Measurements from ENCODE around the gene RNF26. TPM values are rescaled to one million over a fixed set of nuclear protein-coding genes. Genes with fewer than 3 reads are reported as not detected.

The RNF26 gene
- total RNA-seq, 1 experiment from 2014 or later = 69.0 TPM

GRCh38 chr11:119376197-119376847 lies 42.0 kb downstream of the RNF26 start:
- no TSS peak for BruUV-seq (replicated peaks)
- no peak overlapping the region for H3K4me3 ChIP-seq (ENCODE audit: low read depth in 2 of 2, low read length in 2 of 2)
- no peak overlapping the region for H3K27ac ChIP-seq (ENCODE audit: low read length)
- peaks cover 13% of the 10 kb centered on the region for H3K4me1 ChIP-seq (ENCODE audit: control insufficient read depth, insufficient read depth, low read length)
- intact Hi-C loops (cut with micrococcal nuclease; ENCODE audit: unreplicated experiment) = no loop called here
- in situ Hi-C loops (cut with HindIII; ENCODE audit: low pct_unique_long_range_greater_than_20kb, low sequenced_read_pairs) = no loop called here
- POLR2A ChIA-PET = interaction anchor here (0.6 kb wide), 1 partner anchor 46 kb away, joined by 17 read pairs; no protein-coding TSS in a partner anchor
- TF ChIP-seq TCF7L2 (IDR thresholded peaks at IDR 0.05; ENCODE audit: low read depth, low read length) = no peak
- TF ChIP-seq SIN3A (IDR thresholded peaks at IDR 0.05; ENCODE audit: borderline replicate concordance, insufficient read depth, low read depth, low read length) = no peak
- no peak for TF ChIP-seq POLR2AphosphoS5 (IDR thresholded peaks at IDR 0.05; ENCODE audit: low read depth, low read length)
- TF ChIP-seq CTCF (IDR thresholded peaks at IDR 0.05) = no peak
- TF ChIP-seq REST (IDR thresholded peaks at IDR 0.05; ENCODE audit: insufficient read depth in 1 of 2, low read depth in 2 of 2, low read length in 1 of 2) = no peak
- CTCF ChIA-PET = interaction anchor here (0.8 to 0.9 kb wide), 3 partner anchors 15 to 37 kb away, joined by 3 to 4 read pairs (median 4); no protein-coding TSS in a partner anchor
- no peaks in the 10 kb centered on the region for H3K36me3 ChIP-seq (ENCODE audit: control insufficient read depth, insufficient read depth, low read length)
- DNase-seq (ENCODE audit: low read depth, low spot score) (no peak), ATAC-seq (no peak)
- no peaks in the 10 kb centered on the region for H3K27me3 ChIP-seq (ENCODE audit: control insufficient read depth, insufficient read depth, low read length)
- no peaks in the 10 kb centered on the region for H3K9me3 ChIP-seq (ENCODE audit: control insufficient read depth, insufficient read depth, low read depth, low read length)

GRCh38 chr11:119377112-119377901 lies 43.0 kb downstream of the RNF26 start:
- H3K4me3 ChIP-seq (ENCODE audit: low read depth in 2 of 2, low read length in 2 of 2) = no peak overlapping the region
- ATAC-seq = no peak
- no peak for TF ChIP-seq CTCF (IDR thresholded peaks at IDR 0.05)
- no peak for TF ChIP-seq REST (IDR thresholded peaks at IDR 0.05; ENCODE audit: insufficient read depth in 1 of 2, low read depth in 2 of 2, low read length in 1 of 2)
- TF ChIP-seq SIN3A (IDR thresholded peaks at IDR 0.05; ENCODE audit: borderline replicate concordance, insufficient read depth, low read depth, low read length) = no peak
- no peak for TF ChIP-seq TCF7L2 (IDR thresholded peaks at IDR 0.05; ENCODE audit: low read depth, low read length)
- no peak for TF ChIP-seq POLR2AphosphoS5 (IDR thresholded peaks at IDR 0.05; ENCODE audit: low read depth, low read length)
- intact Hi-C loops (cut with micrococcal nuclease; ENCODE audit: unreplicated experiment) = no loop called here
- in situ Hi-C loops (cut with HindIII; ENCODE audit: low pct_unique_long_range_greater_than_20kb, low sequenced_read_pairs) = no loop called here
- DNase-seq (ENCODE audit: low read depth, low spot score) = no peak
- ChIA-PET CTCF (interaction anchor here (0.7 kb wide), 2 partner anchors 97 to 323 kb away, joined by 3 read pairs; no protein-coding TSS in a partner anchor), POLR2A (no interaction called here)
- BruUV-seq (replicated peaks) = no TSS peak
- H3K36me3 ChIP-seq (ENCODE audit: control insufficient read depth, insufficient read depth, low read length) = no peaks in the 10 kb centered on the region
- H3K9me3 ChIP-seq (ENCODE audit: control insufficient read depth, insufficient read depth, low read depth, low read length) = no peaks in the 10 kb centered on the region
- no peaks in the 10 kb centered on the region for H3K27me3 ChIP-seq (ENCODE audit: control insufficient read depth, insufficient read depth, low read length)
- no peak overlapping the region for H3K27ac ChIP-seq (ENCODE audit: low read length)
- H3K4me1 ChIP-seq (ENCODE audit: control insufficient read depth, insufficient read depth, low read length) = peaks cover 15% of the 10 kb centered on the region

Measured in Panc1 (cell line).